SK-N-DZ (cell line): Measurements from ENCODE around the gene TMEM219.
A peak's percentile ranks its signal among the peaks of the same experiment; 100 is the strongest.

Source experiments
- DNase-seq: peaks from one replicate; pipeline ENCODE4 v3.0.0-alpha.2; 2015; ENCODE audit warnings: low spot score

Gene TMEM219

DNA sequence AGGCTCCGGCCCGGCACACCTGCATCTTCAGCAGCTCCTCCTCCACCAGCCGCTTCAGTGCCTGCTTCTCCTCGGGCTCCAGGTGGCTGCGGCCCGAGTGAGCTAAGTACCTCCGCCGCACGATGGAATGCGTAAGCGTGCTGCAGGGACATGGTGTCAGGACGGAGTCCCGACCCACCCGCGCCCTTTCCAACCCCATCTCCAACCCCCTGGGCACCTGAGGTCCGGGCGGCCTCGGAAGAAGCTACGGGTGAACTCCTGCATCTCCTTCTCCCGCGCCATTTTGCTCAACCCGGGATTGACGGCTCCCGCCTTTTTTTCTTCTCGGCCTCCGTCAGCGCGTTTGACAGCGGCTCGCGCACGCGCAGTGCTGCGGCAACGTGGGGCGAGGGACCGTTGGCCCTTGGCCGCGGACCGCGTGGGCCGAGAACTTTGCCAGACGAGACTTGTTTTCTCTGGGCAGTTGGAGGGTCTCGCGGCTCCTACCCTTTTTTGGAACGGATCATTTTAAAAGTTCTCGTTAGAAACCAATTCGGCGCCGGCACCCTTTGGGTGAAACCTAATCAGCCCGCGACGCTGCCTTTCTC lies 33.5 kb downstream of the TMEM219 start, which contains the start of gene HIRIP3:
Gene HIRIP3, minus strand, starts transcription at position 294 of the 587 bp plus-strand sequence. Its CDS starts 12 bp downstream, at position 282.
- peak; percentile 91 for DNase-seq

DNA sequence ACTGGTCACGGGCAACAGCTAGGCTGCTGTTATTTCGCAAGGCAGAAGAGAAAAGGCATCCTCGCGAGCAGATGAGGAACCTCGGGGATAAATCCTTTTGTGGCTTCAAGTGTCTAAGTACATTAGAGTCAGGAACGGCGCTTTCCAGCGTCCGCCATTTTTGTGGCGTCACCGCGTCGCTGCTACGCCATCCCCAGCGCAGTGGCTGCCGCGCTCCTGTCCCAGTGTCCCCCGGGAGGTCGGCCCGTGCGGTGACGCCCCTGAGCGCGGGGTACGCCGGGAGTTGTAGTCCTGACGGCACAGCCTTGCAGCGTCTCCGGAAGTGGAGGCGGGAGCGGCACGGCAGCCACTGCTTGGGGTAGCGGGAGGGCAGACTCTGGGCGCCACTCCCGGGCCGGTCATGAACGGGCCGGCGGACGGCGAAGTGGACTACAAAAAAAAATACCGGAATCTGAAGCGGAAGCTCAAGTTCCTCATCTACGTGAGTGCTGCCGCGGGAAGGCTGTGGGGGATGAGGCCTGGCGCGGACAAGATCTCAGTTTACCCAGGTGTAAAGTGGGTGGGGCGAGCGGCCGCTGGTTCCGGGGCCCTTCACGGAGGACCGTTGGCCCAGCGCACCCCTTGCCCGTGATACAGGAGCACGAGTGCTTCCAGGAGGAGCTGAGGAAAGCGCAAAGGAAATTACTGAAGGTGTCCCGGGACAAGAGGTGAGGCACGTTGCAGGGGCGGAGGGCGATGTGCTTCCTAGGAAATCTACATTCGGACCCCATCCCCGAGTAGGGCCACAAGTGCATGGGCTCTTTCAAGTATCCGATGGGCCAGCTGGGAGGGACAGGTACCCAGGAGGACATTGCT lies 34.3 kb downstream of the TMEM219 start, which contains the start of gene INO80E:
Gene INO80E, plus strand, starts transcription at position 331 of the 855 bp plus-strand sequence. Its CDS starts 70 bp downstream, at position 401.
- peak; percentile 97 for DNase-seq

DNA sequence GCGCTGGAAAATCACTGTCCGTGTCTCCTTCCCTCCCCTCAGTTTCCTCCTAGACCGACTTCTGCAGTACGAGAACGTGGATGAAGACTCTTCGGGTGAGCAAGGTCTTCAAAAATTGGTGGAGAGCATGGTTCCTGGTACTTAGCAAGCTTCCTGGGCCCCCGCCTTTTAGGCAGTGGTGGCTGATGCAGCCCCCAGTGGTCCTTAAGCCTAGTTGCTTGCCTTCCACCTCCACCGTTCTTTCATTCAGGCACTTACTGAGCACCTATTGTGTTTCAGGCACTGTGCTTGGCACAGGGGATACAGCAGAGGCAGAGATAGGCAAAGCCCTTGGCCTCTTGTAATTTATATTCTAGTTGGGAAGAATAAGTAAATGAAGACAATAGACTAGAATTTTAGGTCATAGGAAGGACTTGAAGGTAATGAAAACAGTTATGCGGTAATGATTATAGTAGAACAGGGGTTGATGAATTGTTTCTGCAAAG lies 34.9 kb downstream of the TMEM219 start:
- no peak for DNase-seq

DNA sequence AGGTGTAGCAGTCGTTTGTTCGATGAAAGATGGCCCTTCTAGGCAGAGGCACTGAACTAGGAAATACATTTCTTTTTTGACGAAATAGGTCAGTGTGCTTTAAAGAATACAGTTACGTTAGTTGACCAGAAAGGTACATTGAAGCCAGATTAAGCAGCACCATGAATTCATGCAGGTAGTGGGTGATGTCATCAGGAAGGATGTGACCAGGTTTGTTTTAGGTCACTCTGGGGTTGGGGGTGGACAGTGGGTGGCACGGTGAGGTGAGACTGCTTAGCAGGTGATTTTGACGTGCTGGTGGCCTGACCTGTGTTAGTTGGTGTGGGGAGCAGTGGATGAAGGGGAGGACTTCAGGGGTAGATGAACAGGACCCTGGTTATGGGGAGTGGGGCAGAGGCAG lies 37.7 kb downstream of the TMEM219 start:
- DNase-seq: no peak

DNA sequence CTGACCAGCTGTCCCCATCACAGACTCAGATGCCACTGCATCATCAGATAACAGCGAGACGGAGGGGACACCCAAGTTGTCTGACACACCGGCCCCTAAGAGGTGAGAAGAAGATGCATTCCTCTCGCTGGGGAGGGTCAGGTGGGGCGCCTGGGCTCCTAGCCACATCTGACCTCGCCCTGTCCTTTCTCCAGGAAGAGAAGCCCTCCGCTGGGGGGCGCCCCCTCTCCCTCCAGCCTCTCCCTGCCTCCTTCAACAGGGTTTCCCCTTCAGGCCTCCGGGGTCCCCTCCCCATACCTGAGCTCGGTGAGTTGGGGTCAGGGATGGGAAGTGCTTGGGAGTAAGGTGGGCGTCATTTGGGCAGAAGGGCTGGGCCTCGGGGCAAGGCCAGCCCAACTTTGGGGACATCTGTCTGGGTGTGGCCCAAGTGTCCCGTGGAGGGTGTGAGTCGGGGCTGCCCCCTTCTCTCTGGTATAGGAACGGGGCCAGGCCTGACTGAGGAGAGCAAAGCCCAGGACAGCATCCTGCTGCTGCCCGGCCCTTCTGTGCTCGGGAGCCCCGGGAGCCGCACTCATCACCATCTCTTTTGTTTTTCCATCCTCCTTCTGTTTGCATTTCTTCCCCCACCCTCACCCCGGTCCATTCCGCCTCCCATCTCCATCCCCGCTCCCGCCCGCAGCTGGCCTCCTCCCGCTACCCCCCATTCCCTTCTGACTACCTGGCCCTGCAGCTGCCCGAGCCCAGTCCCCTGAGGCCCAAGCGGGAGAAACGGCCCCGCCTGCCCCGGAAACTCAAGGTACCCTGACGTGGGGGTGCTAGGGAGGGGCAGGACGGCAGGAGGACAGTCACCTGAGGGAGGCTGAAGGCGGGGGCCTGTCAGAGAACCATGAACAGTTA lies 39.1 kb downstream of the TMEM219 start:
- no peak for DNase-seq

DNA sequence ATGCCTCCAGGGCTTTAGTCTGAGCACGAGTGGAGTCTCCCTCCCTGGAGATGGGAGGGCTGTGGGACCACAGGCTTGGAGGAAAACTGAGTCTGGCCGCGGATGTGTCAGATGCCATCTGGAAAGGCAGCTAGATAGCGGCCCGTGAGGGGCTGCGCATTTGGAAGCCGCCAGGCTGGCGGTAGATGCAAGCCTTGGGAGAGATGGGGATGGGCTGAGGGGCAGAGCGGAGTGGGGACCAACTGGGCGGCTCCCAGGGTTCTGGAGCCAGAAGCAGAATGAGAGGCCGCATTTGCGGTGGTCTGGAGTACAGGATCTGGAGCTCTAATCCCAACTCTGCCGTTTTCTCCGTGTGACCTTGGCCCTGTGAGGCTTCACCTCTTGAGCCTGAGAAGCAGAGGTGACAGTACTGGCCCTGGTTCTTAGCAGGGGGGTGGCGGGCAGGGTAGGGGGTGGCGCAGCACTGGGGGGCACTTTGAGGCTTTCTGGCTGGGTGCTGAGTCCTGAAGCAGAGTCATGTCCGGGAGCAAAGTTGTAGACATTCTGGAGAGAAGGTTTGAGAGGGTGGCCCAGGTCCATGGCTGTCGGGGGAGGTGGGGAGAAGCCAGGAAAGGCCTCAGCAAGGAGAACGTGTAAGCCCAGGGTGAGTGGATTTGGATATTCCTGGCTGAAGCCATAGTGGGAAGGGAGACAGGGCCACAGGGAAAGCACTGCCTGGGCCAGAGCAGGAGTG lies 40.9 kb downstream of the TMEM219 start:
- DNase-seq: no peak

DNA sequence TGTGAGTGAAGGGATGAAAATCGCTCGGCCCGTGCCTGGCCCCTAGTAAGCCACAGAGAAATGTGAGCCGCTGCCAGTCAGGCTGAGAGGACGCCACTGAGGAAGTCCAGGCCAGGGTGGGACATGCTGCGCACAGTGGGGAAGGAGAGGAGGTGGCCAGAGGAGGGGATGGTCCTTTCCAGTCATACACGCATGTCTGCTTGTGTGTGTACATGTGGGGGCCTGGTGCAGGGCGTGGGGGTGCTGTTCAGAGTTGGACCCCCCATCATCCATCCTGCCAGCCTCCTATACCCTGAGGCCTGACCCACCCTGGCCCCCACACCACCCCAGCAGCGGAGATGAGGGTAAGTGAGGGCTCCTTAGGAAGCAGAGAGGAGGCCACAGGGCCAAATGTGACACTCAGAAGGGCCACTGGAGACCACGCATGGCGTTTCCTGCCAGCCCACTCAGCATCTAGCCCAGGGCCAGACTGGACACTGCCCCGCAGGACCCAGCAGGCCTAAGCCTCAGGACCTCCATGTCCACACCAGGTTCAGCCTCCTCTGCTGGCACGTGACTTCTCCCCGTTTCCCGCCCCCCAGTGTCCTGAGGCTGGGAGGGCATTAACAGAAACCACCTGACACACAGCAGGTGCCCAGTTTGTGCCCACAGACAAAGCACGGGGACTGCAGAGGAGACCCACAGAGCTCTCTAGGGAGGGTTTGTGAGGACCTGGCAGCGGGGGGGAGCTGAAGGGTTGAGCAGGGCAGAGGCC lies 42.0 kb downstream of the TMEM219 start:
- DNase-seq: no peak

DNA sequence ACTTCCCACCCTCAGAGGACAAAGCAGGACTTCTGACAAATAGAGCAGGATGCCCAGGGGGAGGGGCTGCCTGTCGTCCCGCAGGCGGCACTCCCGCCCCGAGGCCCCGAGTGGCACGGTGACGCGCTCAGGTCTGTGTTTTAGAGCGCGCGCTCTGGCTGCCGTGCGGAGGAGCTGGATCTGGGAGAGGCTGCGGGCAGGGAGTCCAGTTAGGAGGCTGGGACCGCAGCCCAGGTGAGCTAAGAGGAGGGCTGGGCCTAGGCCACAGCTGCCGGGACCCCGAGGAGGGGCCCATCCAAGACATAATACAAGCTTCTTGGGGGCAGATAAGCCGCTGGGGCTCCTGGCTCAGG lies 42.5 kb downstream of the TMEM219 start:
- DNase-seq: no peak

DNA sequence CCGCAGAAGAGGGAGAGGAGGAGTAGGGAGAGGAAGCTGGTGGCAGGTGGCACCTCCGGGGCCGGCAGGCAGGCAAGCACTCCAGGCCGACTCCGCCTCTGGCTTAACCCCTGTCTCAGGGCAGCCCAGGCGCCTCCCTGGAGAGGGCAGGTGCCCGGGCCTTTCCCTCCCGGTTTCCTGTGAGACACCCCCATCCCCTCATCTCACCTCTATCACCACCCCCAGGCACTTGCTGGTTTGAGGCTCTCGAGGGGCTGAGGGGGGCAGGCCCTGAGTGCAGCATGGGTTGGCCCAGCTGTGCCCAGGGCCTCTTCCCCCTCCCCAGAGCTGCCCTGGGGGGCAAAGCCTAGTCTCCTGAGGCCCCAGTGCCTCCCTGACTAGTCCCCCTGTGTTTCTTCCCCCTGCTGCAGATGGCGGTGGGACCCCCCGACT lies 42.9 kb downstream of the TMEM219 start:
- DNase-seq: no peak

DNA sequence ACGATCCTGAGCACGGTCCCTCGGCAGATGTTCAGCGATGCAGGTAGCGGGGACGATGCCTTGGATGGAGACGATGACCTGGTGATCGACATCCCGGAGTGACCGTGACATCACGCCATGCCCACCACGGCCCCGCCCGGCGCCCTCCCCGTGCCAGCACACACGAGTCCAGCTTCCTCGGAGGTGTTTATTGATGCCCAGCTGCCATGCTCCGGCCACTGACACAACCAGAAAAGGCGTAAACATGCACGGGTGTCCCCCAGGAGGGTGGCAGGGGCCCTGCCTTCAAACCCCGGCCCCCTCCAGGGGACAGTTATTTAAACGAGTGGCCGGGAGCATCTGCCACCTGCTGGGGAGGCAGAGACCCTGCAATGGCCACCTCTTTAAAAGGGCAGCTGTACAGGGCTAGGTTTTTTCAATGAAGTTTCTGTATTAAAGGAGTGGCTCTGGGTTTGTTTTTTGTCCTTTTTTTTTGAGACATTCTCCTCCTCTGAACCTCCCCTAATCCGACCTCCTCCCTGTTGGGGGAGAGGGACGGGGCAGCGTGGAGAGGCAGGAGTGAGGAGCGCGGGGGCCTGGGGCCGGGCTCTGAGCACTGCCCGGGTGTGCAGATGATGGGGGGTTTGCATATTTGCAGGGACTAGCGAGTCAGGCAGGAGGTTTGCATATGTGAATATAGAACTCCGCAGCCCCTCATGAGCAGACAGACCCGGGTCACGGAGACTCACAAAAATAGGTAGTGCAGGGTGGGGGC lies 43.6 kb downstream of the TMEM219 start:
- no peak for DNase-seq

DNA sequence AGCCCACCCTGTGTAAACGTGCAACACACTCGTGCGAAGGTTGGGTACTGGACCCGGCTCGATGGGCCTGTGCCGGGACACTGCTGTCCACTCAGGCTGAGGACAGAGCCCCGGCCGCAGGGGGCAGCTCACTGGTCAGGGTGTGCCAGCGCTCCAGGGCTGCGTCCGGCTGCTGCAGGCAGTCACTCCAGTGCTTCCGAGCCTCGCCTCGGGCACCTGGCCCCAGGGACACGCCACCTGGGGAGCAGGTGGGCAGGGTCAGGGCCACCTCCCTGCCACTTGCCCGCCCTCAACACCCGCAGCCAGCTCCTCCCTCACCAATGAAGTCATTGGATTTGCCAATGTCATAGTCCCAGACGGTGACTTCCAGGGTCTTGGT lies 44.2 kb downstream of the TMEM219 start:
- no peak for DNase-seq

DNA sequence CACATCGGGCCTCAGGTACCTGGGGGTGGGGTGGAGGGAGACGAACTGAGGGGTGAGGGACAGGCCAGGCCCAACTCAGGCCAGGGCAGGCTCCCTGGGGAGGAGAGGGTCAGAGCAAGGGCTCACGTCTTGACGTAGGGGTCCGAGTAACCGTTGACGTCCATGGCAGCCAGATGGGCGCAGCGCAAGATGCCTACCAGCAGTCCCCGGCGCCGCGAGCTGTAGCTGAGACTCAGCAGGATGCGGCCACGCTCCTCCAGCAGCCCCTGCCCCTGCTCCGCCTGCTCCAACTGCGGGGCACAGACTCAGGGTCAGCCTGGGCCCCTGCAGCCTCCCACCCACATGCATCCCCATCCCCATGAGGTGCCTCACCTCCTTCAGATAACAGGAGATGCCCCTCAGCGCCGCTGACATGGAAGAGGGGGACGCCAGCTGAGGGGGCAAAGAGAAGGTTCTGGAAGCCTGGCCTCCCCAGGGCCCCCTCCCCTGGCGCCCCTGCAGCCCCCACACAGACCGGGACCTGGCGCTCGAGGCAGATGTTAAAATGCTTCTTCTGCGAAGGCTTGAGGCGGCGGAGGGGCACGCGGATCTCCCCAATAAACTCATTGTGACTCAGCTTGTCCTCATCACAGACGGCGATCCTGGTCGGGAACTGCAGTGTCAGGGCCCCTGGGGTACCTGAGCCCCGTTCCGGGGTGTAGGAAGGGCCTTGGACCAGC lies 44.9 kb downstream of the TMEM219 start:
- no peak for DNase-seq

DNA sequence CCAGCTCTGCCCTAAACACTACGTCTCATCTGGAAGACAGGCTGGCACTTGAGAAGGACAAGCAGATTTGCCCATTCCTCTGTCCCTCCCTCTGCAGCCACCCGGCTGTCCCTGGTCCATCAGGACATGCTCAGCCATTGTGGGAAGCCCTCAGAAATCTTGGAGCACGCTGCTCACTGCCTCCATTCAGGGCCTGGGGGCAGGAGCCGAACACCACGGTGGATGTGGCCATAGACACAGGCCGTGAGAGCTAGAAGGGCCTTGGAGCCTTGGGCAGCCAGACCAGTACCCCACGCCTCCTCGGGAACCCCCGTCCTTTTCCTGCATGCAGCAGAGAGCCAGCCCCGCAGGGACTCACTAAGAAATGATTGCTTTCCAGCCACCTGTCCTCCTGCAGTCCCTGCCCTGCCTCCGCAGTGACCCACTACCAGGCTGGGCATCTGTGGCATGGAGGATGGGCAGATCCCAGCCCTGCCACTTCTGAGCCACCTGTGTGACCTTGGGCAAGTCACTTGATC lies 45.6 kb downstream of the TMEM219 start:
- DNase-seq: no peak

DNA sequence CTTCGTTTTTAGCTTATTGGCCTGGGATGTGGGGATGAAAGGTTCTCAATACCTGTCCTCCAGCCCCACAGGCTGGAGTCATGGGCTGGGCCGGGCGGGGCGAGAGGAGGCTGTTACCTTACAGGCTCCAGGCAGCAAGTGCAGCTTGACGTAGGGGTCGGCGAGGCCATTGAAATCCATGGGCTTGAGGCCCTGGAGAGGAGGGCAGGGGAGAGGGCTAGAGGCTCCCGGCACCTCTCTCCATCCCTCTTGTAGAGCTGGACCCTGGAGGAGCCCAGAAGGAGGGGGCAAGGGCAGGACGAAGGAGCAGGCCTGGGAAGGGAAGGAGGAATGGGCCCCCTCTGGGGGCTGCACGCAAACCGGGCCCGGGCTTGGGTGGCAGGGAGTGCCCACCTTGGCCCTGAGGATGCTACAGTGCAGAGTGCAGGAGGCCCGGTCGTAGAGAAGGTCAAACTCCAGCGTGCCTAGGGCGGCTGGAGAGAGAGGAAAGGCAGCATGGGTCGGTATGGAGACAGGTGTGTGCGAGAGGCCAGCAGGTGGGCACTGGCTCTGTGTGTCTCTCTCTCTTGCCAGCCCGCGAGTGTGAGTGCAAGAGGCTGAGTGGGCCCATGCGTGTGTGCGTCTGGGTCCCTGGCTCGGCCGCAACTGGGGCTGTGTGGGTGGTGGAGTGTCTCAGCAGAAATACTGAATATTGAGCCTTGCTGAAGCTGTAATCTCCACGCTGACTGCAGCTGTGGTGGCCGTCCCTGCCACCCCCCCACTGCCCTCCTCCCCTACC lies 47.4 kb downstream of the TMEM219 start:
- no peak for DNase-seq

DNA sequence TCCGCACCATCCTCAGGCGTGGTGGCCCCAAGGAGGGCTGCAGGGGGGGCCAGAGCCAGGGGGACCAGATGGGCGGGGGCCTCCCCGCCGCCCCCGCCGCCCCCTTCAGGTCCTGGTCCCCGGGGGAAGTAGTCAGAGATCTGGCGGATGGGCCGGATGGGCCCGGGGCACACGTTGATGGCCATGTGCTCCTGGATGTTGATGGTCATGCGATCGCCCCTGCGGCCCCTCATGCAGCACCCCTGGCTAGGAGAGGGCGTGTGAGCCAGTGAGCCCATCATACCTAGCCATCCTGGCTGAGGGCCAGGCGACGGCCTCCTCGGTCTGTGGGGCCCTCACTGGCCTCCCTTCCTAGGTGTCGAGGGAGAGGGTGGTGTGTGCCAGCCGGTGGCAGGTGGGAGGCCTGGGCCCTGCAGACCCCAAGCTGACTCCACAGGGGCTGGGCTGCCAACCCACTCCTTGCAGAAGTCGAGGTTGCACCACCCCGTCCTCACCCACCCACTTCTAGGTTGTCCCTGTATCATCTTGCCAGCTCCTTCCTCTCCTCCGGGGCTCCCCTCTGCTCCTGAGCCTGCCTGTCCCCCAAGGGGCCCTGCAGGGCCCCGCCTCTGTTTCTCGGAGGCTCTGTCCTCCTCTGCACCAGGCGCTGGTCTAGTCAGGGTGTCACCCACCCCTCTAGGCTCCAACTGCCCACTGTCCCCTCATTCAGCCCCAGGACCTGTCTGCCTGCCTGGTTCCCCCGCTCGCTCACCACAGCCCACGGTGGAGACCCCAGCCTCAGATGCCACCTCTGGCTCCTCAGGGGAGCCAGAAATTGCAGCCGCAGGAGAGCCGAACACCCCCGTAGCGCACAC lies 48.3 kb downstream of the TMEM219 start:
- DNase-seq: no peak

DNA sequence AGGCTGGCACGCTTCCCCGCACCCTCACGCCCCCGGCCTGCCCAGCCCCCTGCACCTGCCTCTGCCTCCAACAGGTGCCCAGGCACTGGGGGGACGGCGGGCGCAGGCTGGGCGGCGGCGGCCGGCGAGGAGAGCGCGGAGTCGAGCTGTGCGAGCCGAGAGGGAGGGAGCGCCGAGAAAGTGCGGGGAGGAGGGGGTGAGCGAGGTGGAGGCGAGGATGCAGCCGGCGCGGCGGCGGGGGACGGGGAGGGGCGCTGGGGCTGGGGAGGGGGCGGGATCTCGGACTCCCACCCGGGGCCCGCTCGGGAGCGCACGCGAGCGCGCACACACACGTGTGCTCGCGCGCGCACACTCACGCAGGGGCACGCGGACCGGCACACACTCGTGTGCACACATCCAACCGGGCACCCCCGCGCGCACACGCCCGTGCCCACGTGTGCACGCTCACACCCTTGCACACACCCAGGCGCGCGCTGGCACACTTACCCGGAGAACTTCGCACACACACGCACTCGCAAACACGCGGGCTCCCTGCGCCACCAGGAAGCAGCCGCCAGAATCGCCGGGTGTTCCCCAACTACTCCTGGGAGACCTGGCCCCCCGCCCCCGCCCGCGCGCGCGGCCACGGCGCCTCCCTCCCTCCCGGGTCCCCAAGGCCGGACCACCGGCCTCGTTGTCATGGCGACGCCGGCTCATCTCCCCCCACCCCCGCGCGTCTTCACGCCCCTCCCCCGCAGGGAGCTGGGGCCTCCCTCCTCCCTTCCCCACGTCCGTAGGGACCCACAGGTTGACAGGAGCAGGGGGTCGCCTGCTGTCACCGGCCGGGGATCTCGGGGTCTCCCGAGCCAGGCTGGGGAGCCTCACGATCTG lies 49.2 kb downstream of the TMEM219 start, which contains the start of gene DOC2A:
Gene DOC2A, minus strand, starts transcription at position 184 of the 870 bp plus-strand sequence. CDS start 805 bp downstream, outside the sequence.
- peak; percentile 67 for DNase-seq
